HG03520 (cell line): ENCODE data around the gene FAM83C.
"Not testable (repeated sequence)": the region's sequence is repeated elsewhere in the genome, so short reads cannot be mapped to it uniquely, and the experiment has no call there.

Experiments
- ATAC-seq: cut with Tn5 transposase; IDR thresholded peaks from one replicate; pipeline ENCODE4 v1.9.1; 2021; ENCODE audit warnings: mild to moderate bottlenecking, moderate library complexity; ENCODE audit not compliant: unreplicated experiment

The FAM83C gene

DNA sequence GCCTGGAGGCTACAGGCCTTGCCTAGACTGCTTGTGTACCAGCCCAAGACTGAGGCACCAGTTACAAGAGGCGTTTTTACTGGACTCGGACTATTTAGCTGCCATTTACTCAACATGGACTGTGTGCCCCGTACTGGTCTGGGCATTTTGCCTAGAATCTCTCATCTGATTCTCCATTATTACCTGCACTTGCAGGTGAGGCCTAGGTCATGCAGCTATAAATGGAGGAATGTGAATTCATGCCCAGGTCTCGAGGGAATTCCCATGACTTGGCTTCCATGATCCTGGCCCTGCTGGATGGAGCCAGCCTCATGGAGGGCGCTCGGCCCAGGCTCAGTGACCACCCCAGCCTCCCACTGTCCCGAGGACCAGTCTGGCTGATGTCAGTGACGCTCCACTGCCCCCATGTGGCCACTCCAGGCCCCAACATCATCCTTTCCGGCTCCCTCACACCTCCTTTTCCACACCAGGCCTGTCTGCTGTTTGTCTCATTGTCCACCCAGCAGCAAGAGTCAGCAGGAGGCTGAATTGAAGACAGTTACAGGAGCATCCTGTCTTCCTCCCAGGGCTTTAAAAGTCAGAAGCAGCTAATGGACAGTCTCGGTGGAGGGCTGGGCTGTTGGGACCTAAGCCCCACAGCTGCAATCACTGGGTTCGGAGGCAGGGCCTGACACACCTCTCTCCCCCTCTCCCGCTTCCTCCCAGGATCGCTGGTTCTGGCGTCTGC is 23.0 kb downstream of the FAM83C start:
- no peak for ATAC-seq

DNA sequence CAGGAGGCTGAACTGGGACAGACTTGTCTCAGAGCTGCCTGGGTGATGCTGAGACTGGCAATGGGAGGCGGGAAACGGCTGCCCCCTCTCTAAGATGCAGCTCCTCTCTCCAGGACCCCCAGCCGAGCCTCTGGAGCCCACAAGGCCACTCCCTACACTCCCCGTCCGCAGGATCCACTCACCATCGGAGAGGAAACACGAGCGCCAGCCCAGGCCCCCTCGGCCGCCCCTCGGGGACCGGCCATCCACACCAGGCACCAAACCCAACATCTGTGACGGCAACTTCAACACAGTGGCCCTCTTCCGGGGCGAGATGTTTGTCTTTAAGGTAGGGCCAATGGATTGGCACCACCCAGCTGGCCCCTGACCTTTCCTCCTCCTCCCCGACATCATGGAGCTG is 25.1 kb downstream of the FAM83C start:
- ATAC-seq: no peak

GRCh38 chr20:35264755-35265154 is 27.5 kb downstream of the FAM83C start:
- ATAC-seq: no peak

GRCh38 chr20:35263532-35264341 is 28.5 kb downstream of the FAM83C start:
- ATAC-seq: no peak

DNA sequence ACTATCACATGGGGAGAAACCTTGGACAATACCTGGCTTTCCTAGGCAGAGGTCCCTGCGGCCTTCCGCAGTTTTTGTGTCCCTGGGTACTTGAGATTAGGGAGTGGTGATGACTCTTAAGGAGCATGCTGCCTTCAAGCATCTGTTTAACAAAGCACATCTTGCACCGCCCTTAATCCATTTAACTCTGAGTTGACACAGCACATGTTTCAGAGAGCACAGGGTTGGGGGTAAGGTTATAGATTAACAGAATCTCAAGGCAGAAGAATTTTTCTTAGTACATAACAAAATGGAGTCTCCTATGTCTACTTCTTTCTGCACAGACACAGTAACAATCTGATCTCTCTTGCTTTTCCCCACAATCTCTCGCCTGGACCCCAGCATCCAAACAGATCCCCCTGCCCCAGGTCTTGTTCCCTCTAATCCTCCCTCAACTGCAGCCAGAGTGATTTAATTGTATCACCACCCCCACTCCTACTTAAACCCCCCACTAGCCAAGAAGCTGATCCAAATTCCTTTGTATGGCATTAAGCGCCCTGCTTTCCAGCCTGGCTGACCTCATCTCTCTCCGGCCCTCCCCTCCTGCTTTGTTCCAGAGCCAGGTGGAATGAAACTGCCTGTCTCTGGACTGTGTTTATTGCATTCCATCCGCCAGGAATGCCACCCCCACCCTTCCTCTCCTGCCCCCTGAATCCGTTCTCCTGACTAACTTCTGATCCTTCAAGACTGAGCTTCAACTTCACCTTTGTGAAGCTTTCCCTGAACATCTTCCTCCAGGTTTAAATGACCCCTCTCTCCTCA is 29.3 kb downstream of the FAM83C start:
- not testable (repeated sequence) for ATAC-seq

DNA sequence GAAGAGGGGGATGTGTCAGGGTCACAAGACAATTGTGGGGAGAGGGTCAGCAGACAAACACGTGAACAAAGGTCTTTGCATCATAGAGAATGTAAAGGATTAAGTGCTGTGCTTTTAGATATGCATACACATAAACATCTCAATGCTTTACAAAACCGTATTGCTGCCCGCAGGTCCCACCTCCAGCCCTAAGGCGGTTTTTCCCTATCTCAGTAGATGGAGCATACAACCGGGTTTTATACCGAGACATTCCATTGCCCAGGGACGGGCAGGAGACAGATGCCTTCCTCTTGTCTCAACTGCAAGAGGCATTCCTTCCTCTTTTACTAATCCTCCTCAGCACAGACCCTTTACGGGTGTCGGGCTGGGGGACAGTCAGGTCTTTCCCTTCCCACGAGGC is 29.9 kb downstream of the FAM83C start:
- ATAC-seq: not testable (repeated sequence)

DNA sequence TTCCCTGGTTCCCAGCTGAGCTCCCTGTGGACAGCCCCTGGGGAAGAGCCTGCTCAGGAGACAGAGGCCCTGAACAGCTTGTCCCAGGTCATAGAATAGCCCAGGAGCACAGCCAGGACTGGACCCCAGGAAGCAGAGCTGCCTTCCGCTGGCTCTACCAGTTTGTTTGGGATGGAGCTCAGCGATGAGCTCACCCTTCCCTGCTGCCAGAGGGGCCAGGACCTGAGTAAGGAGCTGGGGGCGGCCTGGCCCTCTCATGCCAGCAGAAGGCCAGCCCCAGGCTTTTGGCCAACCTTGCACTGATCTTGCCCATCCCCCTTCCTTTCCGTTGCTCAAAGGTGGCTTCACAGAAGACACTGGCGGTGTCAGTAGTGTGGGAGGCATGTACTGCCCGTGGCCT is 31.8 kb downstream of the FAM83C start:
- no peak for ATAC-seq

DNA sequence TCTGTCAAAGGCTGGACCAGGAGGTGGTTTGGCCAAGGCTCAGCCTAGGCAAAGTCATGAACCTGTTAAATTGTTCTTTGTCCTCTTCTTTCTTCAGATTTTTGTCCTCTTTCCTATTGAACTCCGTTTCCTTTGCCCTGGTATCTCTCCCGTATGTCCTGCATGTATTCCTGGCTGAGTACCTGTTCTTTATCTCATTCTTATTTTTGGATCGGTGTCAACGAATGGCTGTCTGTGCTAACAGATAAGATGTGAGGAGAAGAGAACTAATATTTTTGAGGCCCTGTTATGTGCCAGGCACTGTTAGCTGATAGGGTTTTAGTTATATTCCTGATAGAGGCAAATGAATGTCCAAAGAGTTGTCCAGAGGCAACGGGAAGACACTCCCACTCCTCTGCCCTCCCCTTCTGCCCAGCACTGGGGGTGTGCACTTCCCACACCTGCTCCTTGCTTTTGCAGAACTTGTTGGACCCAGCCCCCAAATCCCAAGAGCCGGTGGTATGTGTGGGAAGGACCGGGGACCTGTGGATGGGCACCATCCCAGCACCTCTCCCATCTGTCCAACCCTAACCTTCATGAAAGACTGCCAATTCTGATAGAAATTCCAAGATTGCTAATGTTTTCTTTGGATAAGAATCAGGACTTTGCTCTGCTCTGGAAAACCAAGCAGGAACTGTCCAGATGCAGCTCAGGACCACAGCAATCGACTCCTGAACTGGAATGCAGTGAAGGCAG is 34.9 kb downstream of the FAM83C start:
- ATAC-seq: no peak

DNA sequence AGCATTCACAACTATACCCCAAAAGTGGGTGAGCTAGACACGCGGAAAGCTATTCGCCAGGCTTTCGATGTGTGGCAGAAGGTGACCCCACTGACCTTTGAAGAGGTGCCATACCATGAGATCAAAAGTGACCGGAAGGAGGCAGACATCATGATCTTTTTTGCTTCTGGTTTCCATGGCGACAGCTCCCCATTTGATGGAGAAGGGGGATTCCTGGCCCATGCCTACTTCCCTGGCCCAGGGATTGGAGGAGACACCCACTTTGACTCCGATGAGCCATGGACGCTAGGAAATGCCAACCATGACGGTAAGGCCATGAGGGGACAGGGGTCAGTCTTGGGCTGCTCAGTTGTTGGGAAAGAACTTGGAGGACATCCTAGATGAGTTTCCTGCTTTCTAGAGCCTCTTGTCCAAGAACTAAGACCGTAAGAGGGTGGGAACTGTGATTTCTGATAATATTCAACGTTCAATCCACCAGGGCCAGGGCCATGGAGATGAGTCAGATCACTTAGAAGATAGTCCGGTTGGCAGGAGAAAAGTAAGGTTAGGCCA is 37.7 kb downstream of the FAM83C start:
- ATAC-seq: no peak

- no peak for ATAC-seq
Observed at GRCh38 chr20:35253010-35253409, 39.2 kb downstream of the FAM83C start.

GRCh38 chr20:35252598-35252997 is 39.6 kb downstream of the FAM83C start:
- ATAC-seq: not testable (repeated sequence)

- no peak for ATAC-seq
Observed at GRCh38 chr20:35252037-35252461, 40.2 kb downstream of the FAM83C start.

DNA sequence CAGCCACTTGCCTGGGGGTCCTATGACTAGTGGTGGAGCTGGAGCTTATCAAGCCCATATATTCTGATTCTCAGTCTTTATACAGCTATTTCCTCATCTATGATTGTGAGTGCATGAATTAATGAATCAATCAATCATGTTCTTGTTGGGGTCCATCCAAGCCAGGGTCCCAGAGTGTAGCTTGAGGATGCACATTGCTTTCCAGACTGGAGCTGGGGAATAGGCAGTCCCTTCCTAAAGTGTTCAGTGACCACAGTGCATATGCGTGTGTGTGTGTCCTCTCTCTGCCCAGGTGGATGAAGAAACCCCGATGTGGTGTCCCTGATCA is 40.6 kb downstream of the FAM83C start:
- no peak for ATAC-seq

DNA sequence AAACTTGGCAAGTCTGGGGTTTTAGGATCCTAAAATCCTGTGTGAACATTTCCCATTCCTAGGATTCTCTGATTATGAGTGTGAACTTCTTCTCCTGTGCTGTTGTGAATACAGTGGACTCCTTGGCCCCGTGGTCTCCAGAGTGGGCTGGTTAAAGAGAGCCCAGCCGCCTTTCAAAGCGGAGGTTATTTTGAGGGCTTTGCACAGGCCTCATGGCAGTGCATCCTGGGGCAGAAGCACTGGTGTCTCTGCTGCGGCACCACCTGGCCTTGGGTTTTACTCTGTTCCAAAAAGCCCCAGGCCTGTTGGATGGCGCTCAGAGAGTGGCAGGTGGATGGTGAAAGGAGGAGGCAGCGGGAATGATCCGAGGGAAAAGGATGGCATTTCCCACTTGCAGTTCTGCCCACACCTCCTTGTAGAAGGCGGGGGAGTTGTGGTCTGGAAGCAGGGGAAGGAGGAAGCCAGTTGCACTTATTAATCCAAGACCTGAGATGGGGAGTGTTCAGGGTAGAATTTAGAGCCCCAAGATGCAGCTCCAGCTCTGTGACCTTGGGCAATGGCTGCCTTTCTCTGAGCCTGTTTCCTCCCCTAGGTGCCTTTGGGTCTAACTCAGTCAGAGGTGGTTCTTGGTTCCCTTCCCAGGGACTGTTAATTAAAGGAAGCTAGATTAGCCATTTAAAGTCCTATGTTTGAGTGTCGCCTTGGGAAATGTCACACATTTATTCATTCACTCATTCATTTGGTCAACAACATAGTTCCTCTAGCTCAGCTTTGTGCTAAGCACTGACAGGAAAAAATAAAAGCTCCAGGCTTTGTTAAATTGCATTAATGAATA is 43.4 kb downstream of the FAM83C start:
- no peak for ATAC-seq

DNA sequence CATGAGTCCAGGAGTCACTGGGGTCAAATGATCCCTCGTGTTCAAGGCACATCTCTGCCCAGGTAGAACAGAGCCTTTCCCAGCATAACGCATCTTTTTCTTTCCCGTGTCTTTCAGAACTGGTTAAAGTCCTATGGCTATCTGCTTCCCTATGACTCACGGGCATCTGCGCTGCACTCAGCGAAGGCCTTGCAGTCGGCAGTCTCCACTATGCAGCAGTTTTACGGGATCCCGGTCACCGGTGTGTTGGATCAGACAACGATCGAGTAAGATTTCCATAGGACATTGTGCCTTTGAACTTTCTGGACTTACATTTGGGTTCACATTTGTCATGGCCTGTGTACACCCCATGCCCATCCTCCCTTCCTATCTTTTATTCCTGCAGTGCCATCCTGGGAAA is 45.5 kb downstream of the FAM83C start:
- no peak for ATAC-seq

DNA sequence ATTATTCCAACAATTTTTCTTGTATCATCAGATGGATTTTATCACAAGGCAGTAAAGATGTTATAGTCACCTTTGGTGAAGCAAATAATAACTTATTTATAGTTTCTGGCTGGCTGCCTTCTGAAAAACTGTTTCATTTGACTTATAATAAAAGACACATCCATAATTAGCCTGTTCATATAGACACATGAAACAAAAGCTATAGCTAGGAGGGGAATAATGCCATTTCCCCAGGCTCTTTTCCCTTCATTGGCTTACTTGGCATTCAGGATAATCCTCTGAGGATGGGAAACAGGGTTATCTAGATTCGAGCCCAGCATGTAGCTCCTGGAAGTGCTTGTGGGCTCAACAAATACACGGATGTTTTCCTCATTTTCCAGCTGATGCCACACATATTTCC is 48.2 kb downstream of the FAM83C start:
- ATAC-seq: no peak

DNA sequence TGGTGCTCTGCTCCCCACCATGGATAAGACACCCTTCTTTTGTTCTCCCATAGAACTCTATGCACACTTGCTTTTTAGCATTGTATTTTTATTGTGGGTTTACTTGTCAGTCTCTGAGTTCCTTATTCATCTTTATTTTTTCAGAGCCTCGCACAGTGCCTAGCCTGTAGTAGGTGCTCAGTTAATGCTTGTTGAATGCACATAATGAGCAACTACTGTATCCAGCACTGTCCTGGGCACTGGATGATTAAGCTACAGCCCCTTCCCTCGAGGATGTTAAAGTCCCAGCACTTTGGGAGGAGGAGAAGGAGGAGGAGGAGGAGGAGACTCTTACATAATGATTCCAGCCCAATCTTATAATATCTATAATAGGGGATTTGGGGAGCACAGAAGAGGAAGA is 48.9 kb downstream of the FAM83C start:
- ATAC-seq: no peak

GRCh38 chr20:35240811-35241293 is 51.4 kb downstream of the FAM83C start:
- ATAC-seq: no peak

- no peak for ATAC-seq
Observed at GRCh38 chr20:35240083-35240810, 52.0 kb downstream of the FAM83C start.
